Smooth muscle cell (in vitro differentiated cells): ENCODE data around the gene DRAM1. TPM values are rescaled to one million over a fixed set of nuclear protein-coding genes. Genes with fewer than 3 reads are reported as not detected.

Experiments
- DNase-seq: peaks from one replicate; lab custom pipeline; 2025; ENCODE audit not compliant: unreplicated experiment; lab: John Stamatoyannopoulos, UW
- H2AFZ ChIP-seq: fragments of 200-600 bp; sonication (generic); 2 replicates; pipeline ENCODE4 v1.6.0; 2016; ENCODE audit warnings: antibody characterized with exemption, low read depth, mild to moderate bottlenecking
- H3F3A ChIP-seq: fragments of 200-600 bp; sonication (generic); 2 replicates; pipeline ENCODE4 v1.6.0; 2017; ENCODE audit warnings: antibody characterized with exemption, low read depth
- H3K27ac ChIP-seq: fragments of 200-600 bp; sonication (generic); 2 replicates; pipeline ENCODE4 v1.5.1; 2016; ENCODE audit warnings: low read depth, mild to moderate bottlenecking
- H3K27me3 ChIP-seq: fragments of 200-600 bp; sonication (generic); 2 replicates; pipeline ENCODE4 v1.6.1; 2016; ENCODE audit warnings: low read depth, mild to moderate bottlenecking
- H3K36me3 ChIP-seq: fragments of 200-600 bp; sonication (generic); 2 replicates; pipeline ENCODE4 v1.5.1; 2016; ENCODE audit warnings: low read depth
- H3K4me1 ChIP-seq: fragments of 200-600 bp; sonication (generic); 2 replicates; pipeline ENCODE4 v1.5.1; 2016; ENCODE audit warnings: low read depth
- H3K4me2 ChIP-seq: fragments of 200-600 bp; sonication (generic); 2 replicates; pipeline ENCODE4 v1.6.0; 2016; ENCODE audit warnings: mild to moderate bottlenecking
- H3K4me3 ChIP-seq: fragments of 200-600 bp; sonication (generic); 2 replicates; pipeline ENCODE4 v1.5.1; 2016; ENCODE audit warnings: mild to moderate bottlenecking
- H3K79me2 ChIP-seq: fragments of 200-600 bp; sonication (generic); 2 replicates; pipeline ENCODE4 v1.6.0; 2016; ENCODE audit warnings: low read depth, mild to moderate bottlenecking
- H3K9ac ChIP-seq: fragments of 200-600 bp; sonication (generic); 2 replicates; pipeline ENCODE4 v1.6.0; 2016; ENCODE audit warnings: low read depth
- H3K9me3 ChIP-seq: fragments of 200-600 bp; sonication (generic); replicated peaks from 2 replicates; pipeline ENCODE4 v1.5.1; 2016; ENCODE audit warnings: low read depth
- H4K20me1 ChIP-seq: fragments of 200-600 bp; sonication (generic); 2 replicates; pipeline ENCODE4 v1.6.0; 2016; ENCODE audit warnings: low read depth
- WGBS: methylation state at CpG from one replicate; pipeline ENCODE4 v1.1.7; 2016; ENCODE audit warnings: low lambda C conversion rate; 5-methylcytosine and 5-hydroxymethylcytosine counted together
- polyA plus RNA-seq: library from polyadenylated mRNA; unstranded; fragments of >200 nt; fragmentation: Nextera tagmentation; extraction: Ambion mirVana; gene quantifications from 2 replicates; pipeline ENCODE4 v1.2.1, GENCODE V29; 2016
- total RNA-seq: library from RNA; depleted of rRNA; stranded (reverse); fragments of >200 nt; gene quantifications from 2 replicates; pipeline ENCODE4 v1.2.3, GENCODE V29; 2014
- TF ChIP-seq, protein P1 (sequence below): fragments of 200-600 bp; sonication (generic); IDR thresholded peaks from 2 replicates; pipeline ENCODE4 v1.5.1; 2017; ENCODE audit warnings: borderline replicate concordance, mild to moderate bottlenecking, antibody characterized with exemption; ENCODE audit not compliant: insufficient read depth, poor library complexity, severe bottlenecking

Gene DRAM1
- total and polyA plus RNA-seq, 2 experiments from 2014 or later, result 22.7 to 31.2 TPM

DNA sequence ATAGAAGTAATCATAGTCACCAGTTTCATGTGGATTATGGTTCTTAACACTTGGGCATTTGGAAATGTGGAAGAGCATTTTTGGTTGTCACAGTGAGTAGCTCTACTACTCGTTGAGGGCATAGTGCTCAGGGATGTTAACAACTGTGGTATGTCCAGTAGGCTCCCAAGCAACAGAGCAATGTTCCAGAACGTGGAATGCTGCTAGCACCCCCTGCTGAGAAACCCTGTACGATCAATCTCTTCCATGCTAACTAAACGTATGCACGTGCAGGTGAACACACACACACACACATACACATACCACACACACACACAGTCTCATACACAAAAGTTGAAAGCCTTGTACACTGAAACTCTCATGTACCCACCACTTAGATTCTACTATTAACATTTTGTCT, 30.1 kb upstream of the DRAM1 start:
- no peak overlapping the region for H3K27ac ChIP-seq
- H4K20me1 ChIP-seq, result no peaks in the 10 kb centered on the region
- no peaks in the 10 kb centered on the region for H3K9me3 ChIP-seq
- H3K79me2 ChIP-seq, result no peaks in the 10 kb centered on the region
- no peaks in the 10 kb centered on the region for H3K36me3 ChIP-seq
- H3F3A ChIP-seq, result no peaks in the 10 kb centered on the region
- H3K4me2 ChIP-seq, result no peak overlapping the region
- TF ChIP-seq, protein P1, sequence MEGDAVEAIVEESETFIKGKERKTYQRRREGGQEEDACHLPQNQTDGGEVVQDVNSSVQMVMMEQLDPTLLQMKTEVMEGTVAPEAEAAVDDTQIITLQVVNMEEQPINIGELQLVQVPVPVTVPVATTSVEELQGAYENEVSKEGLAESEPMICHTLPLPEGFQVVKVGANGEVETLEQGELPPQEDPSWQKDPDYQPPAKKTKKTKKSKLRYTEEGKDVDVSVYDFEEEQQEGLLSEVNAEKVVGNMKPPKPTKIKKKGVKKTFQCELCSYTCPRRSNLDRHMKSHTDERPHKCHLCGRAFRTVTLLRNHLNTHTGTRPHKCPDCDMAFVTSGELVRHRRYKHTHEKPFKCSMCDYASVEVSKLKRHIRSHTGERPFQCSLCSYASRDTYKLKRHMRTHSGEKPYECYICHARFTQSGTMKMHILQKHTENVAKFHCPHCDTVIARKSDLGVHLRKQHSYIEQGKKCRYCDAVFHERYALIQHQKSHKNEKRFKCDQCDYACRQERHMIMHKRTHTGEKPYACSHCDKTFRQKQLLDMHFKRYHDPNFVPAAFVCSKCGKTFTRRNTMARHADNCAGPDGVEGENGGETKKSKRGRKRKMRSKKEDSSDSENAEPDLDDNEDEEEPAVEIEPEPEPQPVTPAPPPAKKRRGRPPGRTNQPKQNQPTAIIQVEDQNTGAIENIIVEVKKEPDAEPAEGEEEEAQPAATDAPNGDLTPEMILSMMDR, result no peak
- H3K4me1 ChIP-seq, result no peaks in the 10 kb centered on the region
- H2AFZ ChIP-seq, result no peak overlapping the region
- DNase-seq, result no peak
- no peaks in the 10 kb centered on the region for H3K27me3 ChIP-seq
- WGBS, result 75% methylated on average over 5 of the region's 5 CpGs
- no peak overlapping the region for H3K9ac ChIP-seq
- no peak overlapping the region for H3K4me3 ChIP-seq

DNA sequence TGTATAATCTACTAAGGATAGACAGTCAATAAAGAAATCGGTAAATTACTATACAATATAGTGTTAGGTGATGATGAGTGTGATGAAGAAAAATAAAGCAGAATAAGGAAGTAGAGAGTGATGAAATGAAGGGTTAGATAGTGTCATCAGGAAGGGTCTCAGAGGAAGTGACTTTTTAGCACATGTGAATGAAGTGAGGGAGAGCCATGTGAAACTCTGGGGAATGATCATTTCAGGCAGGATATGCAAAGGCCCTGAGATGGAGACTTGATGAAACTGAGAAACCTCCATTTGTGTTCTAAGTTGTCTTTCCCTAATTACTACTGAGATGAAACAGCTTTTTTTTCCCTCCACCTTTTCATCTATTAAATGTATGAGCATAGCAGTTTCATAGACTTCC, 27.2 kb upstream of the DRAM1 start:
- Histone ChIP-seq H2AFZ (no peak overlapping the region), H3K27me3 (no peaks in the 10 kb centered on the region), H3K36me3 (no peaks in the 10 kb centered on the region), H3K4me1 (no peaks in the 10 kb centered on the region), H3K4me2 (no peak overlapping the region), H3K4me3 (no peak overlapping the region), H3K79me2 (no peaks in the 10 kb centered on the region), H4K20me1 (no peaks in the 10 kb centered on the region), H3K9ac (no peak overlapping the region), H3K27ac (no peak overlapping the region), H3F3A (no peaks in the 10 kb centered on the region), H3K9me3 (no peaks in the 10 kb centered on the region)
- TF ChIP-seq, protein P1, result no peak
- no peak for DNase-seq
- WGBS, result 91% methylated on average over 1 of the region's 1 CpG

DNA sequence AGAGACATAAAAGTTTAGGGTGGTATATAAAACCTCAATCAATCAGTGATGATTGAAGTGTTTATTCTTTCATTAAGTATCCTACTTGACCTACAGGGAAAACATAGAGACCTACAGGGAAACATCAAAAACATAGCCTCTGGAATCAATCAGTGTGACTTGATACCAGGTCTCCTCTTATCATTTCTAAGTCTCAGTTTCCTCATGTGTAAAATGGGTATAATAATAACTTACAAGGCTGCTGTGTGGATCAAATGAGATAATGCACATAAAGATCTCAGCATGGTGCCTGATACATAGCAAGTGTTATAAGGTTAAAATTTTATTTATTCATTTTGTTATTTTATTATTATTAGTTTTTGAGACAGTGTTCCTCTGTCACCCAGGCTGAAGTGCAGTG, 24.4 kb upstream of the DRAM1 start:
- Histone ChIP-seq H3K4me1 (no peaks in the 10 kb centered on the region), H4K20me1 (no peaks in the 10 kb centered on the region), H3K79me2 (no peaks in the 10 kb centered on the region), H3K4me3 (no peak overlapping the region), H3F3A (no peaks in the 10 kb centered on the region), H3K9ac (no peak overlapping the region), H3K9me3 (no peaks in the 10 kb centered on the region), H3K36me3 (no peaks in the 10 kb centered on the region), H2AFZ (no peak overlapping the region), H3K27ac (no peak overlapping the region), H3K27me3 (no peaks in the 10 kb centered on the region), H3K4me2 (no peak overlapping the region)
- TF ChIP-seq, protein P1, result no peak
- no peak for DNase-seq

DNA sequence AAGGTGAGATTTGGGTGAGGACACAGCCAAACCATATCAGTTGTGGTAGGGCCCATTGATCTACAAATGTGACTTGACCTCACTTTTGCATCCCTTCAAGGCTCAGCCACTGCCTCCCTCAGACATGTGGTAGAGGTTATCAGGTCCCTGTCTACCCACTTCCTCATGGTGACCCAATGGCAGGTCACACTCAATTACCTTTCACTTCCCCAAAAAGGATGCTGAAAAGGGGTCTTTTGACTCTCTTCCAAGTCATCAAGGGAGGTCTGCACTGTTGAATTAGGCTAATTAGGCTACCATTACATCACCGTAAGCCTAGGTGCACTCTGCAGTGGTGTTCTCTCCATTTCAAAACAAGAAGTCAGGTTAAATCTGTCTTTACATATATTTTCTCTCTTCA, 22.6 kb upstream of the DRAM1 start:
- Histone ChIP-seq H3K9me3 (no peaks in the 10 kb centered on the region), H4K20me1 (no peaks in the 10 kb centered on the region), H3K27me3 (no peaks in the 10 kb centered on the region), H3K9ac (no peak overlapping the region), H3F3A (no peaks in the 10 kb centered on the region), H3K79me2 (no peaks in the 10 kb centered on the region), H3K4me1 (no peaks in the 10 kb centered on the region), H3K4me3 (no peak overlapping the region), H3K4me2 (peak overlapping the region; percentile 24), H3K27ac (no peak overlapping the region), H3K36me3 (no peaks in the 10 kb centered on the region), H2AFZ (peak overlapping the region; percentile 91)
- no peak for DNase-seq
- 95% methylated on average over 1 of the region's 1 CpG for WGBS
- TF ChIP-seq, protein P1, result no peak
